H1 (cell line): ENCODE data around the gene PLN. TPM values are rescaled to one million over a fixed set of nuclear protein-coding genes. Genes with fewer than 3 reads are reported as not detected.

Experiments used
- CTCF ChIA-PET: fragments of 300-600 bp; sonication (Branson Sonifier 250); formaldehyde crosslinking; loops from one replicate; lab custom pipeline; 2021; ENCODE audit not compliant: partially characterized antibody; lab: Charles Lee
- POLR2A ChIA-PET: fragments of 300-600 bp; sonication (Branson Sonifier 250); formaldehyde crosslinking; loops from one replicate; lab custom pipeline; 2021; ENCODE audit warnings: inconsistent platforms; ENCODE audit not compliant: partially characterized antibody; lab: Charles Lee
- DNase-seq, 2 experiments: peaks; one replicate each; pipeline versions ENCODE4 v3.0.0 to v3.0.0-alpha.2; 2010 to 2022; ENCODE audit warnings: low spot score in 2 of 2, low read depth in 1 of 2, mixed read lengths in 1 of 2
- FAIRE-seq: peaks from 2 replicates; lab custom pipeline; 2011; peaks lifted over from hg19 to GRCh38; lab: Jason Lieb, UNC
- H2AFZ ChIP-seq: 2 replicates; pipeline ENCODE4 v1.8.1; 2012; ENCODE audit warnings: low read length, inconsistent platforms
- H2AK5ac ChIP-seq: 2 replicates; pipeline ENCODE4 v1.6.1; 2013; ENCODE audit warnings: low read depth, low read length
- H2BK120ac ChIP-seq: replicated peaks from 2 replicates; pipeline ENCODE3; 2013; ENCODE audit warnings: low read depth, low read length, inconsistent platforms
- H2BK12ac ChIP-seq: 2 replicates; pipeline ENCODE4 v1.6.1; 2013; ENCODE audit warnings: low read depth, low read length
- H2BK15ac ChIP-seq: 2 replicates; pipeline ENCODE4 v1.6.1; 2013; ENCODE audit warnings: low read length
- H2BK20ac ChIP-seq: 2 replicates; pipeline ENCODE4 v1.6.1; 2013; ENCODE audit warnings: low read length
- H2BK5ac ChIP-seq: 2 replicates; pipeline ENCODE4 v1.6.1; 2013; ENCODE audit warnings: low read depth, low read length
- H3K14ac ChIP-seq: 2 replicates; pipeline ENCODE4 v1.6.1; 2013; ENCODE audit warnings: inconsistent platforms; ENCODE audit not compliant: insufficient read length
- H3K18ac ChIP-seq: 2 replicates; pipeline ENCODE4 v1.6.1; 2013; ENCODE audit warnings: low read length; ENCODE audit errors: extremely low read depth
- H3K23ac ChIP-seq: 2 replicates; pipeline ENCODE4 v1.6.1; 2013; ENCODE audit warnings: inconsistent platforms; ENCODE audit not compliant: insufficient read length
- H3K23me2 ChIP-seq: 2 replicates; pipeline ENCODE4 v1.6.1; 2013; ENCODE audit warnings: low read depth, low read length
- H3K27ac ChIP-seq: 2 replicates; pipeline ENCODE4 v1.6.1; 2011; ENCODE audit warnings: low read depth, low read length, inconsistent platforms
- H3K27me3 ChIP-seq, 4 experiments: replicated peaks in 1 of 4; 1 replicate in 1 of 4; 2 replicates in 3 of 4; pipeline versions ENCODE4 v1.6.1 to v1.8.1; 2011 to 2013; ENCODE audit warnings: low read length in 3 of 4, mild to moderate bottlenecking in 3 of 4, inconsistent platforms in 2 of 4, mixed read lengths in 2 of 4, moderate library complexity in 1 of 4; ENCODE audit not compliant: control insufficient read depth in 3 of 4, insufficient read depth in 3 of 4; ENCODE audit errors: extremely low read depth in 1 of 4
- H3K36me3 ChIP-seq, 4 experiments: 2 replicates each; pipeline versions ENCODE4 v1.6.1 to v1.8.1; 2011 to 2013; ENCODE audit warnings: mild to moderate bottlenecking in 4 of 4, low read length in 3 of 4, moderate library complexity in 2 of 4, control low read depth in 1 of 4, inconsistent platforms in 1 of 4; ENCODE audit not compliant: insufficient read depth in 4 of 4, control insufficient read depth in 2 of 4
- H3K4ac ChIP-seq: replicated peaks from 2 replicates; pipeline ENCODE3; 2013; ENCODE audit warnings: low read length, low read depth, mixed read lengths, inconsistent platforms; ENCODE audit not compliant: insufficient read length
- H3K4me1 ChIP-seq, 4 experiments: replicated peaks in 1 of 4; 1 replicate in 1 of 4; 2 replicates in 3 of 4; pipeline versions ENCODE4 v1.6.1 to v1.8.1; 2011 to 2013; ENCODE audit warnings: low read length in 3 of 4, inconsistent platforms in 2 of 4, mixed read lengths in 1 of 4; ENCODE audit not compliant: insufficient read depth in 4 of 4, control insufficient read depth in 3 of 4
- H3K4me2 ChIP-seq, 2 experiments: 2 replicates each; pipeline versions ENCODE4 v1.6.1 to v1.8.1; 2011 to 2013; ENCODE audit warnings: low read depth in 2 of 2, low read length in 2 of 2, control low read depth in 1 of 2, inconsistent platforms in 1 of 2, mild to moderate bottlenecking in 1 of 2; ENCODE audit not compliant: insufficient read depth in 1 of 2
- H3K4me3 ChIP-seq, 4 experiments: fragments of 200-600, 300-600 bp in 1 of 4; sonication (generic), shearing (Covaris generic), sonication (Bioruptor Twin) in 1 of 4; 2 replicates each; pipeline versions ENCODE4 v1.5.1 to v1.8.1; 2011 to 2016; ENCODE audit warnings: low read length in 4 of 4, low read depth in 3 of 4, control low read depth in 2 of 4, inconsistent platforms in 2 of 4, mild to moderate bottlenecking in 2 of 4, mixed read lengths in 1 of 4, moderate library complexity in 1 of 4; ENCODE audit not compliant: insufficient read depth in 2 of 4; ENCODE audit errors: extremely low read depth in 1 of 4
- H3K56ac ChIP-seq: replicated peaks from 2 replicates; pipeline ENCODE3; 2013; ENCODE audit warnings: low read depth, mild to moderate bottlenecking, mixed read lengths, low read length, inconsistent platforms; ENCODE audit not compliant: insufficient read length
- H3K79me1 ChIP-seq: 2 replicates; pipeline ENCODE4 v1.6.1; 2013; ENCODE audit warnings: low read depth, low read length, control low read depth
- H3K79me2 ChIP-seq, 2 experiments: 2 replicates each; pipeline versions ENCODE4 v1.6.1 to v1.8.1; 2012 to 2013; ENCODE audit warnings: low read length in 2 of 2, mild to moderate bottlenecking in 2 of 2, inconsistent platforms in 1 of 2; ENCODE audit not compliant: insufficient read depth in 2 of 2, control insufficient read depth in 1 of 2
- H3K9ac ChIP-seq, 4 experiments: replicated peaks in 1 of 4; 1 replicate in 1 of 4; 2 replicates in 3 of 4; pipeline versions ENCODE4 v1.6.1 to v1.8.1; 2011 to 2013; ENCODE audit warnings: low read depth in 3 of 4, low read length in 3 of 4, control low read depth in 2 of 4, mild to moderate bottlenecking in 2 of 4, moderate library complexity in 2 of 4, inconsistent platforms in 1 of 4; ENCODE audit errors: extremely low read depth in 1 of 4
- H3K9me3 ChIP-seq, 2 experiments: 2 replicates each; pipeline versions ENCODE4 v1.6.1 to v1.8.1; 2012 to 2013; ENCODE audit warnings: mild to moderate bottlenecking in 2 of 2, moderate library complexity in 2 of 2, control low read depth in 1 of 2, inconsistent platforms in 1 of 2, low read depth in 1 of 2, low read length in 1 of 2, mixed read lengths in 1 of 2; ENCODE audit not compliant: insufficient read depth in 2 of 2
- H4K20me1 ChIP-seq, 2 experiments: replicated peaks in 1 of 2; 2 replicates each; pipeline versions ENCODE3 to v1.8.1; 2011 to 2013; ENCODE audit warnings: inconsistent platforms in 2 of 2, low read length in 2 of 2, mild to moderate bottlenecking in 1 of 2; ENCODE audit not compliant: insufficient read depth in 2 of 2, control insufficient read depth in 1 of 2
- H4K5ac ChIP-seq: 2 replicates; pipeline ENCODE4 v1.6.1; 2013; ENCODE audit warnings: low read length, low read depth, mixed read lengths, inconsistent platforms; ENCODE audit not compliant: insufficient read length
- H4K8ac ChIP-seq: 2 replicates; pipeline ENCODE4 v1.8.0; 2013; ENCODE audit warnings: mild to moderate bottlenecking, moderate library complexity, low read length, inconsistent platforms; ENCODE audit not compliant: insufficient read depth; ENCODE audit errors: extremely low read depth
- H4K91ac ChIP-seq: replicated peaks from 2 replicates; pipeline ENCODE3; 2013; ENCODE audit warnings: low read length, mixed read lengths, inconsistent platforms; ENCODE audit not compliant: insufficient read length
- CHD2 ChIP-seq: IDR thresholded peaks from 2 replicates; pipeline ENCODE4 v1.6.1; 2012; ENCODE audit warnings: low read length, improper control_type of control experiment
- HDAC6 ChIP-seq: IDR thresholded peaks from one replicate; pipeline ENCODE4 v1.7.1; 2012; ENCODE audit warnings: low read depth, mild to moderate bottlenecking, inconsistent platforms, low read length, moderate library complexity
- TBP ChIP-seq: IDR thresholded peaks from 2 replicates; pipeline ENCODE4 v1.6.1; 2011; ENCODE audit warnings: low read depth, low read length, improper control_type of control experiment
- polyA plus RNA-seq, 7 experiments: library from polyadenylated mRNA; depleted of rRNA in 3 of 7; stranded (reverse) in 5 of 7; unstranded in 2 of 7; fragments of >200 nt in 5 of 7; fragments of 200-250 nt in 2 of 7; gene quantifications; 1 replicate in 5 of 7; 2 replicates in 1 of 7; 4 replicates in 1 of 7; pipeline versions ENCODE4 v1.2.1 to v1.2.3, GENCODE V29; 2011 to 2013; ENCODE audit warnings: missing spikeins in 2 of 7, mixed read lengths in 2 of 7
- total RNA-seq: library from RNA; stranded (reverse); fragmentation: NEBNext Ultra II Directional; extraction: Animal tissue kit (Norgen Biotek cat#: 25700); gene quantifications from 2 replicates; pipeline ENCODE4 v1.2.1, GENCODE V29; 2021
- TF ChIP-seq, protein P1 (sequence below): IDR thresholded peaks from 2 replicates; pipeline ENCODE4 v1.6.1; 2012; ENCODE audit warnings: inconsistent platforms

The PLN gene
- total and polyA plus RNA-seq, 2 of the 8 experiments (the other 6 are each of a cell fraction or from before 2014, with no cell fraction given) = not detected

DNA sequence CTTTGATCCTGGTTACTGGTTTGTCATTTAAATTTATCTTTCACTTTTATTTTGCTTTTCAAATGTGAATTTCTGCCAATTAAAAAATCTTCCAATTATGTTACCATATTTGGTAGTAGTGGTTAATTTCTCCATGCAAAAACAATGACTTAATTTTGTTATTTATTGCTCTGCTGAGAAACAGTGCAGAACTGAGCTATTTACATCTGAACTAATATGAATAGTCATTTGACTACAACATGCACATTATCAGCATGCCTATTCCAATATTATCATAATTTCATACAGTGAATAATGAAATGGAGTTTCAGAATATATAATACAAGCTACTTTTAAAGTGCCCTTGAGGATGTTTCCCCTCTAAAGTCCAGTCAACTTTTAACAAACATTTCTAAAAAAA lies 517 bp downstream of the PLN start:
- Histone ChIP-seq H3K9ac (no peak overlapping the region), H3K9me3 (no peaks in the 10 kb centered on the region), H3K4me2 (no peak overlapping the region), H4K8ac (no peak overlapping the region), H3K18ac (no peak overlapping the region), H3K4me1 (no peaks in the 10 kb centered on the region; a peak in 1 of 7 replicates), H2BK12ac (no peak overlapping the region), H3K27ac (no peak overlapping the region), H2AFZ (no peak overlapping the region), H3K27me3 (no peaks in the 10 kb centered on the region), H3K79me2 (peaks cover 0 to 8% of the 10 kb centered on the region in 2 experiments; a peak in 2 of 4 replicates), H4K20me1 (no peaks in the 10 kb centered on the region), H3K23ac (no peak overlapping the region), H3K4ac (no peak overlapping the region), H4K91ac (no peak overlapping the region), H3K23me2 (no peaks in the 10 kb centered on the region), H4K5ac (no peak overlapping the region), H3K79me1 (no peaks in the 10 kb centered on the region), H3K14ac (no peak overlapping the region), H2BK20ac (no peak overlapping the region), H3K36me3 (no peaks in the 10 kb centered on the region), H2BK5ac (no peak overlapping the region), H2BK15ac (no peak overlapping the region), H3K4me3 (no peak overlapping the region), H2AK5ac (no peak overlapping the region), H3K56ac (no peak overlapping the region), H2BK120ac (no peak overlapping the region)
- CTCF ChIA-PET = interaction anchor here (0.9 to 5.0 kb wide), 5 partner anchors 12 to 264 kb away, joined by 3 to 31 read pairs (median 4); no protein-coding TSS in a partner anchor
- DNase-seq (no peak), FAIRE-seq (no peak)
- POLR2A ChIA-PET = no interaction called here
- TF ChIP-seq HDAC6 (no peak), TBP (no peak), CHD2 (no peak)
- TF ChIP-seq, protein P1, sequence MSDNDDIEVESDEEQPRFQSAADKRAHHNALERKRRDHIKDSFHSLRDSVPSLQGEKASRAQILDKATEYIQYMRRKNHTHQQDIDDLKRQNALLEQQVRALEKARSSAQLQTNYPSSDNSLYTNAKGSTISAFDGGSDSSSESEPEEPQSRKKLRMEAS = no peak
